Stomach smooth muscle (tissue), 2 donors: ENCODE measurements around the gene HNRNPA3.

Source experiments
- H3K27ac ChIP-seq: one replicate; pipeline ENCODE4 v1.7.0; 2013; ENCODE audit warnings: mild to moderate bottlenecking, low read length, inconsistent platforms
- H3K27me3 ChIP-seq, 2 donors: one replicate each; pipeline ENCODE4 v1.7.0; 2013; ENCODE audit warnings: low read length in 2 of 2; ENCODE audit not compliant: insufficient read depth in 2 of 2, control insufficient read depth in 1 of 2
- H3K36me3 ChIP-seq, 2 donors: one replicate each; pipeline ENCODE4 v1.7.0; 2013; ENCODE audit warnings: low read length in 2 of 2; ENCODE audit not compliant: control insufficient read depth in 2 of 2, insufficient read depth in 2 of 2
- H3K4me1 ChIP-seq: one replicate; pipeline ENCODE4 v1.7.0; 2013; ENCODE audit warnings: low read length; ENCODE audit not compliant: control insufficient read depth, insufficient read depth
- H3K4me3 ChIP-seq, 2 donors: one replicate each; pipeline ENCODE4 v1.7.0; 2013; ENCODE audit warnings: low read length in 2 of 2
- H3K9ac ChIP-seq, 2 donors: one replicate each; pipeline ENCODE4 v1.7.0; 2013; ENCODE audit warnings: low read length in 2 of 2, mild to moderate bottlenecking in 1 of 2
- H3K9me3 ChIP-seq, 2 donors: one replicate each; pipeline ENCODE4 v1.7.0; 2013; ENCODE audit warnings: low read length in 2 of 2; ENCODE audit not compliant: control insufficient read depth in 2 of 2
- donor health status: healthy.
- donor health status: Pancreatic carcinoma.

HNRNPA3 gene

DNA sequence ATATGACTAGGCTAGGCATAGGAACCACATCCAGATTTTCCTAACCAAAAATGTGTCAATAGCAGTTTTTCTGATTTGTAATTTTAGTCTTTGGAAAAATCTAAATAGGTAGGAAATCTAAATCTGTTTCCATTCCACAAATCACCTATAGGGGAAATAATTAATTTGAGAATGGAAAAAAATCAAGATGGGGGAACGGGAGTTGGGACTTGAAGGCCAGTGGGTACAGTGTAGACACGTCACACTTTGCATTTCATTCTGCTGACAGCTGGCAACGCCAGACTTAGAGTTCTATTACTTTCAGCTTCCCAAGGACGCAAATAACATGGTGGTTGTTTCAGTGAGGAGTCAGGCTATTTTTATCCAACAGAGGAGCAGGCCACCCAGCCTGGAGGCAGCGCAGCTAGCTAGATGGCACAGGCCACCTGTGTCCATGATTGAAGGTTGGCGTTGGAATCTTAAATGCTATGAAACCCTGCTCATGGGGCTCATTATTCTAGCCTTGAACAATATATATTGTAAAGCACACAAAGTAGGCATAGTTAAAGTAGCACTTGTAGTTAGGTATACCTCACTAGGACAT, 23.4 kb downstream of the HNRNPA3 start:
- H3K9ac ChIP-seq: no peak overlapping the region
- no peak overlapping the region for H3K4me3 ChIP-seq
- no peak overlapping the region for H3K27ac ChIP-seq
- no peaks in the 10 kb centered on the region for H3K9me3 ChIP-seq
- peaks cover 22 to 30% of the 10 kb centered on the region in 2 donors for H3K36me3 ChIP-seq
- H3K27me3 ChIP-seq: no peaks in the 10 kb centered on the region
- peaks cover 20% of the 10 kb centered on the region for H3K4me1 ChIP-seq

DNA sequence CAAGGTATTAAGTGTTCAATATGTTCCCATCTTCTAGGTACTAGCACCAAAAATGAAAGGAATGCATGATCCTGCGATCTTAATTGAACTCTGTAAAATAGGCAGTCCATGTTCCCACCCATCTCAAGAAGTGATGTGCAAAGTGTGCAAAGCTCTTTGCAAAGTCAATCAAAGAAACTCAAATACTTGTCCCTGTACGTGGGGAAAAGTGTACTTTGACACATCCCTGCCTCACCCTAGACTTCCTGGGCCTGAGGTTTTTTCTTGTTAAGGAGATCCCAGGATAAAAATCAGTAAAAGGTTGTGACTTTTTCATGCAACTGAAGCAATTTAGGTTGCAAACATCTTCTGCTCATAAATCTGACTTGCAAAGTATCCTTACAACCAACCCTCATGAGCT, 25.3 kb downstream of the HNRNPA3 start:
- Histone ChIP-seq H3K9me3 (no peaks in the 10 kb centered on the region), H3K27ac (no peak overlapping the region), H3K4me3 (no peak overlapping the region), H3K27me3 (no peaks in the 10 kb centered on the region), H3K4me1 (peaks cover 33% of the 10 kb centered on the region), H3K36me3 (peaks cover 5 to 12% of the 10 kb centered on the region in 2 donors), H3K9ac (no peak overlapping the region)

GRCh38 chr2:177239053-177239452, 26.5 kb downstream of the HNRNPA3 start:
- H3K4me3 ChIP-seq: no peak overlapping the region
- no peaks in the 10 kb centered on the region for H3K9me3 ChIP-seq
- H3K27me3 ChIP-seq: no peaks in the 10 kb centered on the region
- no peak overlapping the region for H3K27ac ChIP-seq
- H3K9ac ChIP-seq: no peak overlapping the region
- peaks cover 41% of the 10 kb centered on the region for H3K4me1 ChIP-seq
- peaks cover 5% of the 10 kb centered on the region in 2 donors for H3K36me3 ChIP-seq

GRCh38 chr2:177239932-177240630, 27.5 kb downstream of the HNRNPA3 start:
- Histone ChIP-seq H3K9ac (no peak overlapping the region), H3K27ac (peak overlapping the region; percentile 18), H3K36me3 (peaks cover 0 to 1% of the 10 kb centered on the region in 2 donors), H3K27me3 (no peaks in the 10 kb centered on the region), H3K9me3 (no peaks in the 10 kb centered on the region), H3K4me3 (peak overlapping the region; percentile 31 to 47), H3K4me1 (peaks cover 43% of the 10 kb centered on the region)

GRCh38 chr2:177241711-177242120, 29.1 kb downstream of the HNRNPA3 start:
- Histone ChIP-seq H3K9me3 (no peaks in the 10 kb centered on the region), H3K4me1 (peaks cover 45% of the 10 kb centered on the region), H3K4me3 (peak overlapping the region; percentile 3 to 54), H3K27me3 (no peaks in the 10 kb centered on the region), H3K36me3 (no peaks in the 10 kb centered on the region), H3K9ac (peak overlapping the region in 1 of 2 donors; percentile 65), H3K27ac (peak overlapping the region; percentile 87)

DNA sequence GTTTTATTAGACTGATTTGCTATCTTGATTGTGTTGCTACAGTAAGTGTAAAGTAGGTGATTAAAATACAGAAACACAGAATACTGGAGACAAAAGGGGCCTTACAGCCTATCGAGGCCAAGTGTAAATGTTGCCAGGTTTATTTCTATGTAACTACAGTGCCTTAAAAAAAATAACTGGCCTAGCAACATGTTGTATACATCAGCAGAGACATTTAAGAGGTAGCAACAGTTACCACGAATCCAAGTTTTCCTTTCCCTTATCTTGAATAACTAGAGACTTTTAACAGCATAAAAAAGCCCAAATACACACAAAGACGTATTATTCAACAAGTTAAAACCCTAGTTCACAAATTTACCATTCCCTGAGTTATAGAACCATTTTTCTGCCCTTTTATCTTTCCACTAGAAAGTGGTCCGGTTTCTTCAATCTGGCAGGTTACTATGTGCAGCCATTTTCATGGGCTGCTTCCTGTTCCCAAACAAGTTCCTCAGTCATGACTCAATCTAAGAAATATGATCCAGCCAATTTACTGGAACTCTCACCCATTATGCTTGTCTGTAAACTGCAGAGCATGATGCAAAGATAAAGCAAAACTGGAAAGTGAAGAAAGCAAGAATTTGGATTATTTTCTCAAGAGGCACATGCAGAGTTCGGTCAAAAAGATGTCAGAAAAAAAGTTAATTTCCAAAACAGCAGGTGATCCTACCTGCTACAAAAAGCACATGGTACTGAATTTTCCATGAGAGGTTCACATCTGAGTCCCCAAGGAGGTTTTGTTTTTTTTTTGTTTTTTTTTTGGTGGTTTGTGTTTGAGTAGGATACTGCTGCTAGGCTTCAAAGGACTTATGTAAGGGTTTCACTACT, 29.8 kb downstream of the HNRNPA3 start:
- Histone ChIP-seq H3K36me3 (no peaks in the 10 kb centered on the region), H3K4me1 (peaks cover 50% of the 10 kb centered on the region), H3K4me3 (peak overlapping the region; percentile 3 to 54), H3K9ac (peak overlapping the region; percentile 29 to 65), H3K27me3 (no peaks in the 10 kb centered on the region), H3K27ac (peak overlapping the region; percentile 87), H3K9me3 (no peaks in the 10 kb centered on the region)

GRCh38 chr2:177243073-177243472, 30.5 kb downstream of the HNRNPA3 start:
- peak overlapping the region; percentile 0 to 3 for H3K4me3 ChIP-seq

DNA sequence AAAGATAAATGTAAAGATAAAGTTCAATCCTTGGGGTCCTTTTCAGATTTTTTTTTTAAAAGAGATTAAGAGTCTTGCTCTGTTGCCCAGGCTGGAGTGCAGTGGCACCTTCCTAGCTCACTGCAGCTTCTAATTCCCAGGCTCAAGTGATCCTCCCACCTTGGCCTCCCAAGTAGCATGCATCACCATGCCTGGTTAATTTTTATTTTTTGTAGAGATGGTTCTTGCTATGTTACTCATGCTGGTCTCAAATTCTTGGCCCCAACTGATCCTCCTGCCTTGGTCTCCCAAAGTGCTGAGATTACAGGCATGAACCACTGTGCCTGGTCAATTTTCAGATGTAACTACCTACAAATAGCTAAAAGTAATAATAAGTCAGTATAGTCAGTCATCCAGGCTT, 30.9 kb downstream of the HNRNPA3 start:
- H3K4me3 ChIP-seq: no peak overlapping the region
- peak overlapping the region in 1 of 2 donors; percentile 49 for H3K9ac ChIP-seq
- no peaks in the 10 kb centered on the region for H3K36me3 ChIP-seq

More at GRCh38 chr2:177243073-177243472, 30.5 kb downstream of the HNRNPA3 start:
- Histone ChIP-seq H3K27ac (peak overlapping the region; percentile 87), H3K4me1 (peaks cover 53% of the 10 kb centered on the region), H3K36me3 (no peaks in the 10 kb centered on the region), H3K27me3 (no peaks in the 10 kb centered on the region), H3K9me3 (no peaks in the 10 kb centered on the region), H3K9ac (peak overlapping the region; percentile 29 to 49)

DNA sequence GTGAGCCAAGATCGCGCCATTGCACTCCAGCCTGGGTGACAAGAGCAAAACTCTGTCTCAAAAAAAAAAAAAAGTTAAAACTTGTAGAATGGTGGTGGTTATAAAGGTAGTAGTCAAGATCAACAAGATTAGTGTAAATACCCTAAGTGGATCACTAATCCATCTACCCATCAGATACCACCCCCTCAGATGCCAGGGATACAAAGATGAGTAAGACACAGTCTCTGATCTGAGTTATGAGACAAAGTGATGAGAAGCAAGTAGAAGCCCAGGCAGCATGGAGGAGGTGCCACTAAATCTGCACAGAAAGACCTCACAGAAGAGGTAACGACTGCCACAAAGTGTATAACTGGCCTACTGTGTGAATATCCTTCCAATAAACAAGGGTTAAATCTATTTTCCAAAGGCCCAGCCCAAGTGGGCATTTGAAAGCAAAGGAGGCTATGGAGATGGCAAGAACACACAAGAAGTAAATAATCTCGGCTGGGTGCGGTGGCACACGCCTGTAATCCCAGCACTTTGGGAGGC, 31.7 kb downstream of the HNRNPA3 start:
- H3K27ac ChIP-seq: peak overlapping the region; percentile 11
- no peak overlapping the region for H3K9ac ChIP-seq
- H3K36me3 ChIP-seq: no peaks in the 10 kb centered on the region
- no peaks in the 10 kb centered on the region for H3K9me3 ChIP-seq
- no peaks in the 10 kb centered on the region for H3K27me3 ChIP-seq
- H3K4me1 ChIP-seq: peaks cover 51% of the 10 kb centered on the region
- H3K4me3 ChIP-seq: no peak overlapping the region

More for the DNA sequence above, 30.9 kb downstream of the HNRNPA3 start:
- Histone ChIP-seq H3K27ac (peak overlapping the region; percentile 87), H3K4me1 (peaks cover 53% of the 10 kb centered on the region), H3K27me3 (no peaks in the 10 kb centered on the region), H3K9me3 (no peaks in the 10 kb centered on the region)

DNA sequence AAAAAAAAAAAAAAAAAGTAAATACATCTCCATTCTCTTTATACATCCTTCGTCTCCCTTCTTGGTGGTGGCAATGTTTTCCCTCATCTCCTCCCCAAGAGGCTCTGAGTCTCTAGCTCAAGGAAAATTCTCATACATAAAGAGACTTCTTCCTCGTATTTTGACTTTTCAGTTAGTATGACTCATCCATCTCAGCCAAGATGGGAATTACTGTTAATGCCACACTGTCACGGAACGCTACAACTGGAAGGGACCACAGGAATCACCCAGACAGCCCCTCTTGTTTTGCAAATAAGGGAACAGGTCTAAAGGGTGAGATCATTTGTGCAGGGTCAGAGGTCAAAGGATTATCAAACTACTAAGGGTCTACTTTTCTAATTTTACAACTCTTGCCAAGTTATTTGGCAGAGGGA, 32.4 kb downstream of the HNRNPA3 start:
- peaks cover 46% of the 10 kb centered on the region for H3K4me1 ChIP-seq
- no peaks in the 10 kb centered on the region for H3K36me3 ChIP-seq
- no peak overlapping the region for H3K27ac ChIP-seq
- peak overlapping the region in 1 of 2 donors; percentile 36 for H3K9ac ChIP-seq
- peak overlapping the region in 1 of 2 donors; percentile 15 for H3K4me3 ChIP-seq
- H3K9me3 ChIP-seq: no peaks in the 10 kb centered on the region
- H3K27me3 ChIP-seq: no peaks in the 10 kb centered on the region
